Upper lobe of left lung (tissue), 4 donors: ENCODE data around the gene LRP6.
"Not testable (repeated sequence)": the region's sequence is repeated elsewhere in the genome, so short reads cannot be mapped to it uniquely, and the experiment has no call there.

ENCODE experiments used
- CTCF ChIP-seq, 6 experiments: fragments of 450-650 bp in 4 of 6; fragments of 200-600 bp in 2 of 6; sonication (generic) in 2 of 6; IDR thresholded peaks; one replicate each; pipeline ENCODE4 v1.5.1; 2016 to 2019; ENCODE audit warnings: antibody characterized with exemption in 6 of 6
- POLR2A ChIP-seq, 4 donors: fragments of 450-650 bp; IDR thresholded peaks; one replicate each; pipeline ENCODE4 v1.5.1; 2016 to 2017; ENCODE audit warnings: antibody characterized with exemption in 4 of 4, mild to moderate bottlenecking in 2 of 4
- POLR2AphosphoS5 ChIP-seq, 2 donors: sonication (generic); formaldehyde crosslinking; IDR thresholded peaks; one replicate each; pipeline ENCODE4 v1.5.1; 2017; ENCODE audit warnings: antibody characterized with exemption in 2 of 2

DNA sequence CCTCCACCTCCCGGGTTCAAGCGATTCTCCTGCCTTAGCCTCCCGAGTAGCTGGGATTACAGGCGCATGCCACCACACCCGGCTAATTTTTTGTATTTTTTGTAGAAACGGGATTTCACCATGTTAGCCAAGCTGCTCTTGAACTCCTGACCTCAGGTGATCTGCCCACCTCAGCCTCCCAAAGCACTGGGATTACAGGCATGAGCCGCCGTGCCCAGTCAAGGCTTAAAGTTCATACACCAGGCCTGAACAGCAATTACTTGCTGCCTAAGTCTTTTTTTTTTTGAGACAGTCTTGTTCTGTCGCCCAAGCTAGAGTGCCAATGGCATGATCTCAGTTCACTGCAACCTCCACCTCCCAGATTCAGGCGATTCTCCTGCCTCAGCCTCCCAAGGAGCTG is 43.9 kb upstream of the LRP6 start:
- not testable (repeated sequence) for TF ChIP-seq CTCF, POLR2A, POLR2AphosphoS5 (IDR thresholded peaks at IDR 0.05)
